ENCODE measurements around the gene EHD1. TPM values are rescaled to one million over a fixed set of nuclear protein-coding genes. Genes with fewer than 3 reads are reported as not detected.

Gene EHD1
- total RNA-seq, 3 donors from 2014 or later, result 26.9 to 45.4 (median 31.2) TPM

DNA sequence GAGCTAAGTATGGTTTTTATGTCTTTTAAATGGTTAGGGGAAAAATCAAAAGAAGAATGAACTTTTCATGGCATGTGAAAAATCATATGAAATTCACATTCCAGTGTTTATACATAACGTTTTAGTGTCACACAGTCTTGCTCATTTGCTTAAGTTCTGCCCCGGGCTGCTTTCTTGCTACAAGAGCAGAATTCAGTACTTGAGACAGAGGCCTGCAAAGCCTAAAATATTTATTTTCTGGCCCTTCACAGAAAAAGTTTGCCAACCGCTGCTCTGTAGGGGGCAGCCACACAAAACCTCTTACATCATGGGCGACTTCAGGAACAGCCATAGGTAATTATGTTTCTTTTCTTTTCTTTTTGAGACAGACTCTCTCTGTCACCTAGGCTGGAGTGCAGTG lies 39.6 kb upstream of the EHD1 start:
- intact Hi-C loops (cut with DNase I; ENCODE audit: low total_unique reads), result no loop called here
- no peak for TF ChIP-seq POLR2A (IDR thresholded peaks at IDR 0.05)
- no peak for TF ChIP-seq POLR2AphosphoS5 (IDR thresholded peaks at IDR 0.05)
- no peak for TF ChIP-seq CTCF (IDR thresholded peaks at IDR 0.05)
- Histone ChIP-seq H3K4me3 (peak overlapping the region; percentile 85 to 97 (median 96)), H3K27ac (peak overlapping the region; percentile 59 to 85), H3K9me3 (no peaks in the 10 kb centered on the region), H3K4me1 (peaks cover 0 to 9% of the 10 kb centered on the region in 2 donors), H3K36me3 (no peaks in the 10 kb centered on the region), H3K27me3 (no peaks in the 10 kb centered on the region)
- DNase-seq (ENCODE audit: low spot score in 2 of 2), result no peak

DNA sequence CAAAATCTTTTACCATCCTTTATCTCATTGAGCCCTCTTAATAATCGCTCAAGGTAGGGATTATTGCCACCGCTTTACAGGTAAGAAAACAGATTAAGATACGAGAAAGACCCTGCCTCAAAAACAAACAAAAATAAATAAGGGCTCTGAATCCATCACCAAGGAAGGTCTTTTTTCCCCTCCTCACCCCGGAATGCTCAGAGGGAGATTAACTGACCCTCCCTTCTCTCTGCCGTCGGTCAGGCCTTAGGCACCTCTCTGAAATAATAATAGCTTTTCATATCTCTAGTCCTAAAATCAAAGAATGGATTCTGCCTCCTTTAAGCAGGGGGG lies 39.2 kb upstream of the EHD1 start:
- intact Hi-C loops (cut with DNase I; ENCODE audit: low total_unique reads), result no loop called here
- Histone ChIP-seq H3K9me3 (no peaks in the 10 kb centered on the region), H3K4me1 (peaks cover 0 to 9% of the 10 kb centered on the region in 2 donors), H3K27ac (peak overlapping the region; percentile 59 to 85), H3K36me3 (no peaks in the 10 kb centered on the region), H3K4me3 (peak overlapping the region; percentile 85 to 97 (median 96)), H3K27me3 (no peaks in the 10 kb centered on the region)
- DNase-seq (ENCODE audit: low spot score in 2 of 2), result no peak
- TF ChIP-seq POLR2AphosphoS5 (IDR thresholded peaks at IDR 0.05) (no peak), POLR2A (IDR thresholded peaks at IDR 0.05) (no peak), CTCF (IDR thresholded peaks at IDR 0.05) (no peak)

DNA sequence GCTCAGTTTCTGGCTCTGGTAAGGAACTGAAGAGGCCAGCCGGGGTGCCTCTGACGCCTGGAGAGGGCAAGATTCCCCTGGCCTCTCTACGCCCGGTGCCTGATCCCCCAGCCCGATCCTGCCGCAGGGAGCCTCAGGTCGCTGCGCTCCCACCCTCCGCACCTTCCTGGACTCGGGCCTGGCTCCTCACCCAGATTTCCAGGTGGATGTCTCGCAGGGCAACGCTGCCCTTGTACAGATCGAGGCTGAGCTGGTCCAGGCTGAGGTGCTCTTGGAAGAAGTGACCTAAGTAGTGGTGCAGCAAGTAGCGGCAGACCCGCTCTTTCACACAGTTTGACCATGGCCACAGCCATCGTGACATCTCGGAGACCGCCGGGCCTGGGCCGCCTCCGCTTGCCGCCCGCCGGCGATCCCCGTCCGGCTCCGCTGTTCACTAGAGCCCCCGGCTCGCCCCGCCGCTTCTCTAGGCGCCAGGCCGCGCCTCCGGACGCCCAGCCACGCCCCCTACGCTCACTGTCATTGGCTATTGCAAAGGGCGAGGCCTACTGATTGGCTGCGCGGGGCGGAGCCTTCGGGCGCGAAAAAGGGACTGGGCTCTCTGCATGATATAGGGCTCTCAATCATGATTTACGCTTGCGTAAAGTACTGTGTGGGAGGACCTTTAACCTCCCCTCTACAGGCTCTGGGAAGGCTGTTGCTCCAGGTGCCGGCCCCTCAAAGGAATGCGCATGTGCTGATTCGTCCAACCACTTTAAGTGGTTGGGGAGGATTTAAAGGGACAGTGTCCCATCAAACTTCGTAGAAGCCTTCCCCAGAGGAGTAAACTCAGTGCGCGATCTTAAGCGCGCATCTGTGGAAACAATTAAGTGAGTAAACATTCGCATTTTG lies 38.6 kb upstream of the EHD1 start, which contains the start of gene ATG2A:
TSS of gene ATG2A (minus strand) at position 435 of the 888 bp plus-strand sequence. CDS start at position 361, 74 bp downstream.
- Histone ChIP-seq H3K36me3 (no peaks in the 10 kb centered on the region), H3K9me3 (no peaks in the 10 kb centered on the region), H3K27ac (peak within 1 kb of the TSS; percentile 85), H3K27me3 (no peaks in the 10 kb centered on the region), H3K4me3 (peak within 1 kb of the TSS; percentile 85 to 97 (median 96)), H3K4me1 (peaks cover 0 to 9% of the 10 kb centered on the region in 2 donors)
- peak; percentile 55 to 79 (median 70) for TF ChIP-seq POLR2AphosphoS5 (IDR thresholded peaks at IDR 0.05)
- no peak for TF ChIP-seq CTCF (IDR thresholded peaks at IDR 0.05)
- peak; percentile 62 for TF ChIP-seq POLR2A (IDR thresholded peaks at IDR 0.05)
- intact Hi-C loops (cut with DNase I; ENCODE audit: low total_unique reads), result no loop called here
- DNase-seq (ENCODE audit: low spot score in 2 of 2), result peak; percentile 99

GRCh38 chr11:64916040-64916774 lies 37.8 kb upstream of the EHD1 start:
- Histone ChIP-seq H3K27ac (peak overlapping the region; percentile 85), H3K27me3 (no peaks in the 10 kb centered on the region), H3K4me1 (peaks cover 0 to 9% of the 10 kb centered on the region in 2 donors), H3K9me3 (no peaks in the 10 kb centered on the region), H3K4me3 (peak overlapping the region; percentile 85 to 97 (median 96)), H3K36me3 (peaks cover 7% of the 10 kb centered on the region)
- TF ChIP-seq CTCF (IDR thresholded peaks at IDR 0.05) (no peak), POLR2A (IDR thresholded peaks at IDR 0.05) (no peak), POLR2AphosphoS5 (IDR thresholded peaks at IDR 0.05) (peak in 1 of 3 donors; percentile 37)
- intact Hi-C loops (cut with DNase I; ENCODE audit: low total_unique reads), result no loop called here
- DNase-seq (ENCODE audit: low spot score in 2 of 2), result peak in 1 of 2 donors; percentile 49

Data from breast epithelium (tissue), 4 donors.